OCI-LY7 (cell line): ENCODE results near the gene ELK3. TPM values are rescaled to one million over a fixed set of nuclear protein-coding genes. Genes with fewer than 3 reads are reported as not detected.

ENCODE experiments used
- BruUV-seq: library from RNA; stranded (reverse); fragments of 400-500 nt; replicated peaks from 2 replicates; lab custom pipeline; 2021; lab: Mats Ljungman, UMichigan
- CTCF ChIA-PET: fragments of 300-600 bp; sonication (Branson Sonifier 250); formaldehyde crosslinking; loops from one replicate; lab custom pipeline; 2022; ENCODE audit warnings: antibody characterized with exemption; ENCODE audit not compliant: unreplicated experiment; lab: Charles Lee
- POLR2A ChIA-PET: fragments of 300-600 bp; sonication (Branson Sonifier 250); formaldehyde crosslinking; loops from one replicate; lab custom pipeline; 2022; ENCODE audit warnings: antibody characterized with exemption; lab: Charles Lee
- DNase-seq: peaks from one replicate; pipeline ENCODE4 v3.0.0-alpha.2; 2015; ENCODE audit warnings: low spot score
- H2AFZ ChIP-seq: fragments of 200-600 bp; sonication (generic), shearing (Covaris generic); 2 replicates; pipeline ENCODE4 v1.6.1; 2014; ENCODE audit warnings: mild to moderate bottlenecking, antibody characterized with exemption, low read length, moderate library complexity
- H3K27ac ChIP-seq: fragments of 200-600 bp; sonication (generic); 2 replicates; pipeline ENCODE4 v1.5.1; 2014; ENCODE audit warnings: mixed run types, low read depth, mild to moderate bottlenecking, moderate library complexity, low read length, inconsistent platforms; ENCODE audit not compliant: poor library complexity, severe bottlenecking
- H3K36me3 ChIP-seq: fragments of 200-600 bp; sonication (generic); 2 replicates; pipeline ENCODE4 v1.6.1; 2014; ENCODE audit warnings: mild to moderate bottlenecking, antibody characterized with exemption, low read length, moderate library complexity, mixed read lengths; ENCODE audit not compliant: insufficient read depth
- H3K4me1 ChIP-seq: fragments of 200-600 bp; sonication (generic); 2 replicates; pipeline ENCODE4 v1.5.1; 2014; ENCODE audit warnings: mild to moderate bottlenecking, low read length; ENCODE audit not compliant: insufficient read depth, poor library complexity, severe bottlenecking
- H3K4me2 ChIP-seq: fragments of 200-600 bp; sonication (generic); 2 replicates; pipeline ENCODE4 v1.6.1; 2014; ENCODE audit warnings: mild to moderate bottlenecking, low read length
- H3K4me3 ChIP-seq: fragments of 200-600 bp; sonication (generic); 2 replicates; pipeline ENCODE4 v1.5.1; 2014; ENCODE audit warnings: mild to moderate bottlenecking, low read depth, low read length; ENCODE audit not compliant: poor library complexity, severe bottlenecking
- H3K79me2 ChIP-seq: fragments of 200-600 bp; sonication (generic); 2 replicates; pipeline ENCODE4 v1.6.1; 2016; ENCODE audit warnings: low read depth, mild to moderate bottlenecking, low read length, moderate library complexity, mixed read lengths; ENCODE audit not compliant: insufficient read depth
- H3K9me2 ChIP-seq: fragments of 200-600 bp; sonication (generic); 2 replicates; pipeline ENCODE4 v1.6.1; 2016; ENCODE audit warnings: mild to moderate bottlenecking, low read length, mixed read lengths; ENCODE audit not compliant: insufficient read depth
- H3K9me3 ChIP-seq: fragments of 200-600 bp; sonication (generic); 2 replicates; pipeline ENCODE4 v1.6.1; 2014; ENCODE audit warnings: mild to moderate bottlenecking, mixed run types, low read length, mixed read lengths
- H4K20me1 ChIP-seq: fragments of 200-600 bp; sonication (generic); 2 replicates; pipeline ENCODE4 v1.6.1; 2014; ENCODE audit warnings: mild to moderate bottlenecking, antibody characterized with exemption, low read length, moderate library complexity, mixed read lengths; ENCODE audit not compliant: insufficient read depth
- EZH2phosphoT487 ChIP-seq: fragments of 200-600 bp; sonication (generic); IDR thresholded peaks from 2 replicates; pipeline ENCODE4 v1.6.1; 2018; ENCODE audit warnings: low read depth, borderline replicate concordance, mild to moderate bottlenecking, mixed run types, antibody characterized with exemption, low read length, moderate library complexity, mixed read lengths
- intact Hi-C: fragments of 100-400 bp; cut with micrococcal nuclease; formaldehyde crosslinking; loops from one replicate; pipeline ENCODE4 v1.10.0; 2022; ENCODE audit not compliant: unreplicated experiment
- total RNA-seq, 2 experiments: library from RNA; depleted of rRNA in 1 of 2; stranded (reverse); fragments of >200 nt in 1 of 2; shearing (Covaris generic) in 1 of 2; gene quantifications; 2 replicates each; pipeline ENCODE4 v1.2.3, GENCODE V29; 2014 to 2022
- TF ChIP-seq, protein P1 (sequence below): fragments of 200-600 bp; sonication (generic); conservative IDR thresholded peaks from 2 replicates; pipeline ENCODE4 v1.5.1; 2014; ENCODE audit warnings: mild to moderate bottlenecking, antibody characterized with exemption, low read length, moderate library complexity, mixed read lengths

ELK3 gene
- total RNA-seq, 2 experiments from 2014 or later, result 1.9 to 4.2 TPM

DNA sequence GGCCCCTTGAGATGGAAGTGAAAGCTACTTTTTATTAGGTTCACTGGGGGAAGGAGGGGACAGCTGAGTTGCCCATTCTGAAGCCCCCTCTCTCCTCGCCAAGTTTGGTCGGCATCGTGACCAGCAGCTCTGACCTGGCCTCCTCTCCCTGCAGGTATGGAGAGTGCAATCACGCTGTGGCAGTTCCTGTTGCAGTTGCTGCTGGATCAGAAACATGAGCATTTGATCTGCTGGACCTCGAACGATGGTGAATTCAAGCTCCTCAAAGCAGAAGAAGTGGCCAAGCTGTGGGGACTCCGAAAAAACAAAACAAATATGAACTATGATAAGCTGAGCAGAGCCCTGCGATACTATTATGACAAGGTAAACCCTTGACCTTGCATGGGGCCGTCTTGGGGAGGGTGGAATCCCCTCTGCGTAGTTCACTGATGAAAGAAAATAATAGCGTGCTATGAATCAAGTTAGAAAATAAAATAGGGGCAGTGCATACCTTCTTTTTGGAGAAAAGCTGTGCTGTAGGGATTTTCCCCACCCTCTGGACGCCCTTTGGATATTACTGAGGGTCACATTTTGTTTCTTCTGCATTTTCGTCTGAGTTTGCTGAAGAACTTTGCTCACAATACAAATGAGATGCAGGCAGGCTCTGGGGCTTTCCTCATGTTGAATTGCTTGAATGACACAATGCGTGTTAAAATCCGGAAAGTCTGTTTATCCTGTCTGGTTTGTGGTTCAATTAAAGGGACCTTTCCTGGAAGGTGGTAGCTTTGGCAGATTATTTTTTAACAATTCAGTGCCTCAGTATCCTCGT, 29.4 kb downstream of the ELK3 start:
- DNase-seq, result no peak
- H3K27ac ChIP-seq, result no peak overlapping the region
- no peak overlapping the region for H2AFZ ChIP-seq

GRCh38 chr12:96224219-96224615, 30.0 kb downstream of the ELK3 start:
- intact Hi-C loops, result no loop called here
- BruUV-seq, result no TSS peak
- H3K36me3 ChIP-seq, result no peaks in the 10 kb centered on the region
- H3K4me3 ChIP-seq, result no peak overlapping the region
- H3K4me2 ChIP-seq, result no peak overlapping the region
- no peaks in the 10 kb centered on the region for H3K79me2 ChIP-seq
- H3K9me2 ChIP-seq, result no peaks in the 10 kb centered on the region
- no peaks in the 10 kb centered on the region for H4K20me1 ChIP-seq
- TF ChIP-seq EZH2phosphoT487, result no peak
- TF ChIP-seq, protein P1, sequence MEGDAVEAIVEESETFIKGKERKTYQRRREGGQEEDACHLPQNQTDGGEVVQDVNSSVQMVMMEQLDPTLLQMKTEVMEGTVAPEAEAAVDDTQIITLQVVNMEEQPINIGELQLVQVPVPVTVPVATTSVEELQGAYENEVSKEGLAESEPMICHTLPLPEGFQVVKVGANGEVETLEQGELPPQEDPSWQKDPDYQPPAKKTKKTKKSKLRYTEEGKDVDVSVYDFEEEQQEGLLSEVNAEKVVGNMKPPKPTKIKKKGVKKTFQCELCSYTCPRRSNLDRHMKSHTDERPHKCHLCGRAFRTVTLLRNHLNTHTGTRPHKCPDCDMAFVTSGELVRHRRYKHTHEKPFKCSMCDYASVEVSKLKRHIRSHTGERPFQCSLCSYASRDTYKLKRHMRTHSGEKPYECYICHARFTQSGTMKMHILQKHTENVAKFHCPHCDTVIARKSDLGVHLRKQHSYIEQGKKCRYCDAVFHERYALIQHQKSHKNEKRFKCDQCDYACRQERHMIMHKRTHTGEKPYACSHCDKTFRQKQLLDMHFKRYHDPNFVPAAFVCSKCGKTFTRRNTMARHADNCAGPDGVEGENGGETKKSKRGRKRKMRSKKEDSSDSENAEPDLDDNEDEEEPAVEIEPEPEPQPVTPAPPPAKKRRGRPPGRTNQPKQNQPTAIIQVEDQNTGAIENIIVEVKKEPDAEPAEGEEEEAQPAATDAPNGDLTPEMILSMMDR, result no peak
- ChIA-PET POLR2A (no interaction called here), CTCF (no interaction called here)
- no peaks in the 10 kb centered on the region for H3K4me1 ChIP-seq
- no peak overlapping the region for H3K27ac ChIP-seq
- H2AFZ ChIP-seq, result no peak overlapping the region
- DNase-seq, result no peak
- H3K9me3 ChIP-seq, result no peaks in the 10 kb centered on the region

More for the DNA sequence above, 29.4 kb downstream of the ELK3 start:
- Histone ChIP-seq H3K36me3 (no peaks in the 10 kb centered on the region), H3K9me3 (no peaks in the 10 kb centered on the region), H4K20me1 (no peaks in the 10 kb centered on the region), H3K79me2 (no peaks in the 10 kb centered on the region), H3K4me2 (no peak overlapping the region), H3K4me1 (no peaks in the 10 kb centered on the region), H3K9me2 (no peaks in the 10 kb centered on the region), H3K4me3 (no peak overlapping the region)
- no peak for TF ChIP-seq EZH2phosphoT487
- TF ChIP-seq, protein P1, result no peak
- intact Hi-C loops, result no loop called here
- CTCF ChIA-PET, result no interaction called here
- POLR2A ChIA-PET, result interaction anchor here (0.6 kb wide), 1 partner anchor 33 kb away, joined by 3 read pairs; no protein-coding TSS in a partner anchor
- no TSS peak for BruUV-seq
